H9 (cell line): Measurements from ENCODE around the gene PPWD1. TPM values are rescaled to one million over a fixed set of nuclear protein-coding genes. Genes with fewer than 3 reads are reported as not detected.

ENCODE experiments used
- DNase-seq: peaks from one replicate; pipeline ENCODE4 v3.0.0-alpha.2; 2017
- H2AFZ ChIP-seq: one replicate; pipeline ENCODE4 v1.6.1; 2013; ENCODE audit warnings: mild to moderate bottlenecking, low read length, control low read depth, moderate library complexity
- H2AK5ac ChIP-seq: 2 replicates; pipeline ENCODE4 v1.6.1; 2013; ENCODE audit warnings: low read length, control low read depth, mixed read lengths; ENCODE audit not compliant: insufficient read length
- H2BK120ac ChIP-seq: one replicate; pipeline ENCODE4 v1.6.1; 2013; ENCODE audit warnings: low read depth, mild to moderate bottlenecking, low read length, control low read depth, inconsistent platforms; ENCODE audit not compliant: poor library complexity, severe bottlenecking
- H2BK12ac ChIP-seq: 2 replicates; pipeline ENCODE4 v1.6.1; 2013; ENCODE audit warnings: low read length, control low read depth, mixed read lengths, low read depth; ENCODE audit not compliant: insufficient read length
- H2BK15ac ChIP-seq: 2 replicates; pipeline ENCODE4 v1.6.1; 2013; ENCODE audit warnings: low read depth, low read length, control low read depth
- H2BK20ac ChIP-seq: one replicate; pipeline ENCODE4 v1.6.1; 2013; ENCODE audit warnings: low read depth, mild to moderate bottlenecking, low read length, control low read depth, inconsistent platforms; ENCODE audit not compliant: poor library complexity, severe bottlenecking
- H2BK5ac ChIP-seq: 2 replicates; pipeline ENCODE4 v1.6.1; 2013; ENCODE audit warnings: low read length, control low read depth, mixed read lengths; ENCODE audit not compliant: insufficient read length
- H3K14ac ChIP-seq: 2 replicates; pipeline ENCODE4 v1.6.1; 2013; ENCODE audit warnings: low read length, control low read depth; ENCODE audit not compliant: insufficient read depth
- H3K18ac ChIP-seq: 2 replicates; pipeline ENCODE4 v1.6.1; 2013; ENCODE audit warnings: low read depth, mild to moderate bottlenecking, mixed read lengths, low read length, control low read depth; ENCODE audit not compliant: insufficient read length
- H3K23ac ChIP-seq: 2 replicates; pipeline ENCODE4 v1.6.1; 2013; ENCODE audit warnings: low read length, control low read depth, mixed read lengths, low read depth; ENCODE audit not compliant: insufficient read length
- H3K23me2 ChIP-seq: 2 replicates; pipeline ENCODE4 v1.6.1; 2013; ENCODE audit warnings: low read depth, mild to moderate bottlenecking, mixed read lengths, low read length, control low read depth; ENCODE audit not compliant: insufficient read length, poor library complexity, severe bottlenecking
- H3K27ac ChIP-seq: 2 replicates; pipeline ENCODE4 v1.5.1; 2013; ENCODE audit warnings: low read length, control low read depth, mixed read lengths, low read depth; ENCODE audit not compliant: insufficient read length
- H3K27me3 ChIP-seq: 2 replicates; pipeline ENCODE4 v1.6.1; 2013; ENCODE audit warnings: low read length, control low read depth, inconsistent platforms; ENCODE audit not compliant: insufficient read depth
- H3K4ac ChIP-seq: 2 replicates; pipeline ENCODE4 v1.6.1; 2013; ENCODE audit warnings: low read depth, mild to moderate bottlenecking, control low read depth, inconsistent platforms, low read length, moderate library complexity
- H3K4me1 ChIP-seq: 2 replicates; pipeline ENCODE4 v1.6.1; 2013; ENCODE audit warnings: low read length, control low read depth, inconsistent platforms; ENCODE audit not compliant: insufficient read depth
- H3K4me2 ChIP-seq: 2 replicates; pipeline ENCODE4 v1.6.1; 2013; ENCODE audit warnings: low read length, control low read depth, mixed read lengths; ENCODE audit not compliant: insufficient read length, insufficient read depth
- H3K56ac ChIP-seq: 2 replicates; pipeline ENCODE4 v1.6.1; 2013; ENCODE audit warnings: low read depth, mild to moderate bottlenecking, mixed read lengths, low read length, control low read depth; ENCODE audit not compliant: insufficient read length
- H3K79me1 ChIP-seq: 2 replicates; pipeline ENCODE4 v1.6.1; 2013; ENCODE audit warnings: low read depth, mild to moderate bottlenecking, moderate library complexity, low read length, control low read depth, inconsistent platforms; ENCODE audit not compliant: insufficient read depth, poor library complexity, severe bottlenecking
- H3K79me2 ChIP-seq: 2 replicates; pipeline ENCODE4 v1.6.1; 2013; ENCODE audit warnings: low read length, control low read depth, inconsistent platforms; ENCODE audit not compliant: insufficient read depth
- H3K9ac ChIP-seq: 2 replicates; pipeline ENCODE4 v1.6.1; 2013; ENCODE audit warnings: low read length, control low read depth, mixed read lengths; ENCODE audit not compliant: insufficient read length; ENCODE audit errors: extremely low read depth
- H3K9me3 ChIP-seq: one replicate; pipeline ENCODE4 v1.6.1; 2013; ENCODE audit warnings: low read depth, low read length, inconsistent platforms; ENCODE audit not compliant: control insufficient read depth
- H3T11ph ChIP-seq: one replicate; pipeline ENCODE4 v1.6.1; 2013; ENCODE audit warnings: mild to moderate bottlenecking, low read length, control low read depth, inconsistent platforms
- H4K20me1 ChIP-seq: one replicate; pipeline ENCODE4 v1.6.1; 2013; ENCODE audit not compliant: control insufficient read depth, insufficient read length, insufficient read depth
- H4K5ac ChIP-seq: 2 replicates; pipeline ENCODE4 v1.6.1; 2013; ENCODE audit warnings: low read depth, mild to moderate bottlenecking, mixed read lengths, low read length, control low read depth; ENCODE audit not compliant: insufficient read length
- H4K8ac ChIP-seq: replicated peaks from 2 replicates; pipeline ENCODE4 v1.6.1; 2013; ENCODE audit warnings: low read length, control low read depth, mixed read lengths, low read depth; ENCODE audit not compliant: insufficient read length
- H4K91ac ChIP-seq: 2 replicates; pipeline ENCODE4 v1.6.1; 2013; ENCODE audit warnings: low read depth, mild to moderate bottlenecking, moderate library complexity, mixed read lengths, low read length, control low read depth; ENCODE audit not compliant: insufficient read length
- H3K27ac Mint-ChIP-seq, 3 experiments: 2 replicates in 2 of 3; 3 replicates in 1 of 3; pipeline ENCODE4 v1.8.0; 2020 to 2021; ENCODE audit warnings: mixed read lengths in 3 of 3, mild to moderate bottlenecking in 1 of 3, moderate library complexity in 1 of 3
- H3K27me3 Mint-ChIP-seq: 2 replicates; pipeline ENCODE4 v1.8.0; 2021; ENCODE audit warnings: low read depth, mild to moderate bottlenecking, moderate library complexity, mixed read lengths
- H3K36me3 Mint-ChIP-seq, 3 experiments: 2 replicates in 2 of 3; 3 replicates in 1 of 3; pipeline ENCODE4 v1.8.0; 2020 to 2021; ENCODE audit warnings: low read depth in 3 of 3, mixed read lengths in 3 of 3; ENCODE audit not compliant: insufficient read depth in 1 of 3
- H3K4me1 Mint-ChIP-seq, 2 experiments: 2 replicates each; pipeline ENCODE4 v1.8.0; 2020; ENCODE audit warnings: mixed read lengths in 2 of 2
- H3K4me3 Mint-ChIP-seq, 2 experiments: 2 replicates in 1 of 2; 3 replicates in 1 of 2; pipeline ENCODE4 v1.8.0; 2020 to 2021; ENCODE audit warnings: mild to moderate bottlenecking in 2 of 2, mixed read lengths in 2 of 2, moderate library complexity in 1 of 2
- H3K9me3 Mint-ChIP-seq, 2 experiments: 2 replicates in 1 of 2; 3 replicates in 1 of 2; pipeline ENCODE4 v1.8.0; 2020; ENCODE audit warnings: mild to moderate bottlenecking in 2 of 2, mixed read lengths in 2 of 2, moderate library complexity in 1 of 2
- CTCF ChIP-seq: fragments of 200-600 bp; sonication (generic); conservative IDR thresholded peaks from 3 replicates; pipeline ENCODE4 v1.8.0; 2021; ENCODE audit warnings: antibody characterized with exemption, mild to moderate bottlenecking
- WGBS: extraction: QIAGEN DNeasy Blood & Tissue Kit; methylation state at CpG from one replicate; pipeline ENCODE4 v1.1.7; 2013; ENCODE audit warnings: missing lambda C conversion rate, low lambda C conversion rate, mixed read lengths; ENCODE audit not compliant: insufficient read length; ENCODE audit errors: extremely low coverage; 5-methylcytosine and 5-hydroxymethylcytosine counted together
- total RNA-seq: library from RNA; stranded (reverse); gene quantifications from 2 replicates; pipeline ENCODE4 v1.2.1, GENCODE V29; 2021

The PPWD1 gene
- total RNA-seq, 1 experiment from 2014 or later: 43.2 TPM

GRCh38 chr5:65556718-65557117 lies 6.4 kb upstream of the PPWD1 start:
- Mint-ChIP-seq H3K4me3 (no peak overlapping the region), H3K27me3 (no peaks in the 10 kb centered on the region; the same call in 1 of the 2 replicates), H3K36me3 (peaks cover 6 to 50% (median 40%) of the 10 kb centered on the region in 3 experiments; a peak in 5 of 7 replicates), H3K4me1 (peaks cover under 1% of the 10 kb centered on the region in 2 experiments; a peak in 3 of 4 replicates), H3K27ac (no peak overlapping the region), H3K9me3 (no peaks in the 10 kb centered on the region)
- no peak overlapping the region for H2AK5ac ChIP-seq
- H4K8ac ChIP-seq: no peak overlapping the region
- H3K4ac ChIP-seq: no peak overlapping the region
- no peak for TF ChIP-seq CTCF
- no peaks in the 10 kb centered on the region for H4K20me1 ChIP-seq
- no peak overlapping the region for H2BK120ac ChIP-seq
- H3K9ac ChIP-seq: no peak overlapping the region
- no peaks in the 10 kb centered on the region for H3K23me2 ChIP-seq
- no peak overlapping the region for H3K4me2 ChIP-seq
- no peaks in the 10 kb centered on the region; the same call in 1 of the 2 replicates for H3K79me2 ChIP-seq
- H3K79me1 ChIP-seq: no peaks in the 10 kb centered on the region
- H3K27ac ChIP-seq: no peak overlapping the region
- H2AFZ ChIP-seq: no peak overlapping the region
- no peak overlapping the region for H4K91ac ChIP-seq
- H3T11ph ChIP-seq: no peak overlapping the region
- H2BK20ac ChIP-seq: no peak overlapping the region
- no peak overlapping the region for H3K14ac ChIP-seq
- H3K4me1 ChIP-seq: no peaks in the 10 kb centered on the region
- H3K9me3 ChIP-seq: no peaks in the 10 kb centered on the region
- no peak overlapping the region for H4K5ac ChIP-seq
- H2BK12ac ChIP-seq: no peak overlapping the region
- H3K27me3 ChIP-seq: no peaks in the 10 kb centered on the region
- H2BK5ac ChIP-seq: no peak overlapping the region
- no peak overlapping the region for H2BK15ac ChIP-seq
- no peak for DNase-seq
- no peak overlapping the region for H3K18ac ChIP-seq
- H3K23ac ChIP-seq: no peak overlapping the region
- no peak overlapping the region for H3K56ac ChIP-seq
- no CpG with 5 or more reads among the region's 3 CpGs for WGBS
